ENCODE data around the gene ADCY9. TPM values are rescaled to one million over a fixed set of nuclear protein-coding genes. Genes with fewer than 3 reads are reported as not detected.

Gene ADCY9
- total RNA-seq, 1 donor from 2014 or later: 1.3 TPM

GRCh38 chr16:4015275-4016004 lies 100.8 kb downstream of the ADCY9 start:
- no peak for ATAC-seq (ENCODE audit: low read depth)
- no peaks in the 10 kb centered on the region for H3K36me3 Mint-ChIP-seq (ENCODE audit: low read depth)
- ChIA-PET POLR2A (no interaction called here), CTCF (no interaction called here)
- peaks cover 7% of the 10 kb centered on the region for H3K27me3 Mint-ChIP-seq
- DNase-seq: no peak
- no peak overlapping the region for H3K4me3 Mint-ChIP-seq
- no peaks in the 10 kb centered on the region for H3K4me1 Mint-ChIP-seq
- no peak for TF ChIP-seq CTCF (IDR thresholded peaks at IDR 0.05)
- no peaks in the 10 kb centered on the region for H3K9me3 Mint-ChIP-seq
- intact Hi-C loops (cut with micrococcal nuclease): no loop called here
- H3K27ac Mint-ChIP-seq: no peak overlapping the region

GRCh38 chr16:4011940-4012629 lies 104.2 kb downstream of the ADCY9 start:
- no peak for TF ChIP-seq CTCF (IDR thresholded peaks at IDR 0.05)
- Mint-ChIP-seq H3K9me3 (no peaks in the 10 kb centered on the region), H3K4me3 (no peak overlapping the region), H3K27ac (no peak overlapping the region), H3K27me3 (peaks cover 7% of the 10 kb centered on the region), H3K4me1 (no peaks in the 10 kb centered on the region), H3K36me3 (ENCODE audit: low read depth) (no peaks in the 10 kb centered on the region)
- intact Hi-C loops (cut with micrococcal nuclease): no loop called here
- POLR2A ChIA-PET: no interaction called here
- CTCF ChIA-PET: no interaction called here
- no peak for DNase-seq
- ATAC-seq (ENCODE audit: low read depth): no peak

GRCh38 chr16:4011225-4011939 lies 104.9 kb downstream of the ADCY9 start:
- DNase-seq: no peak
- ATAC-seq (ENCODE audit: low read depth): no peak
- intact Hi-C loops (cut with micrococcal nuclease): no loop called here
- H3K27me3 Mint-ChIP-seq: peaks cover 7% of the 10 kb centered on the region
- H3K36me3 Mint-ChIP-seq (ENCODE audit: low read depth): no peaks in the 10 kb centered on the region
- no peak overlapping the region for H3K4me3 Mint-ChIP-seq
- POLR2A ChIA-PET: no interaction called here
- H3K9me3 Mint-ChIP-seq: no peaks in the 10 kb centered on the region
- no peak overlapping the region for H3K27ac Mint-ChIP-seq
- no peak for TF ChIP-seq CTCF (IDR thresholded peaks at IDR 0.05)
- no peaks in the 10 kb centered on the region for H3K4me1 Mint-ChIP-seq
- CTCF ChIA-PET: no interaction called here

GRCh38 chr16:4010225-4011158 lies 105.8 kb downstream of the ADCY9 start:
- POLR2A ChIA-PET: no interaction called here
- Mint-ChIP-seq H3K4me3 (no peak overlapping the region), H3K27me3 (peaks cover 7% of the 10 kb centered on the region), H3K9me3 (no peaks in the 10 kb centered on the region), H3K36me3 (ENCODE audit: low read depth) (no peaks in the 10 kb centered on the region), H3K4me1 (no peaks in the 10 kb centered on the region), H3K27ac (no peak overlapping the region)
- DNase-seq: no peak
- intact Hi-C loops (cut with micrococcal nuclease): no loop called here
- ATAC-seq (ENCODE audit: low read depth): no peak
- CTCF ChIA-PET: no interaction called here
- no peak for TF ChIP-seq CTCF (IDR thresholded peaks at IDR 0.05)

All from activated B cell treated with CpG ODN at 0.5 μM for 24 hours (primary cell).